Tibial artery (tissue), 4 donors: ENCODE data around the gene TRAF1.
A peak's percentile ranks its signal among the peaks of the same experiment; 100 is the strongest.

ENCODE experiments used
- DNase-seq, 2 donors: peaks; one replicate each; pipeline ENCODE4 v3.0.0-alpha.2; 2019
- H3K27ac ChIP-seq, 2 donors: fragments of 200-600 bp; sonication (generic) in 1 of 2; 1 replicate in 1 of 2; 2 replicates in 1 of 2; pipeline ENCODE4 v1.5.1; 2018 to 2019; ENCODE audit warnings: mild to moderate bottlenecking in 1 of 2
- H3K27me3 ChIP-seq, 2 donors: fragments of 200-600 bp; sonication (generic) in 1 of 2; one replicate each; pipeline versions ENCODE4 v1.5.1 to v1.6.0; 2016 to 2019
- H3K36me3 ChIP-seq, 3 donors: fragments of 200-600 bp; sonication (generic) in 2 of 3; one replicate each; pipeline ENCODE4 v1.5.1; 2016 to 2019; ENCODE audit warnings: mild to moderate bottlenecking in 2 of 3
- H3K4me1 ChIP-seq, 4 donors: fragments of 200-600 bp; sonication (generic) in 2 of 4; 1 replicate in 3 of 4; 2 replicates in 1 of 4; pipeline ENCODE4 v1.5.1; 2016 to 2019
- H3K4me3 ChIP-seq, 2 donors: fragments of 200-600 bp; sonication (generic) in 1 of 2; 1 replicate in 1 of 2; 2 replicates in 1 of 2; pipeline ENCODE4 v1.5.1; 2018 to 2019; ENCODE audit warnings: mild to moderate bottlenecking in 2 of 2
- H3K9me3 ChIP-seq, 3 donors: fragments of 200-600 bp; sonication (generic) in 1 of 3; one replicate each; pipeline ENCODE4 v1.5.1; 2016 to 2019
- CTCF ChIP-seq, 2 experiments: fragments of 200-600 bp in 1 of 2; fragments of 450-650 bp in 1 of 2; IDR thresholded peaks; one replicate each; pipeline ENCODE4 v1.5.1; 2017 to 2019; ENCODE audit warnings: antibody characterized with exemption in 2 of 2, mild to moderate bottlenecking in 1 of 2, moderate library complexity in 1 of 2
- intact Hi-C: fragments of 100-400 bp; cut with DNase I; formaldehyde crosslinking; loops from one replicate; pipeline ENCODE4 v1.15.0; 2023; ENCODE audit warnings: low total_unique reads

The TRAF1 gene

GRCh38 chr9:120891245-120891883 is 35.2 kb downstream of the TRAF1 start:
- H3K27ac ChIP-seq = peak overlapping the region; percentile 23 to 90
- H3K27me3 ChIP-seq = no peaks in the 10 kb centered on the region
- intact Hi-C loops = no loop called here
- no peak overlapping the region for H3K4me3 ChIP-seq
- no peaks in the 10 kb centered on the region for H3K36me3 ChIP-seq
- DNase-seq = no peak
- H3K4me1 ChIP-seq = peaks cover 0 to 29% (median 17%) of the 10 kb centered on the region in 4 donors
- TF ChIP-seq CTCF (IDR thresholded peaks at IDR 0.05) = no peak
- no peaks in the 10 kb centered on the region for H3K9me3 ChIP-seq

GRCh38 chr9:120890320-120891244 is 36.0 kb downstream of the TRAF1 start:
- Histone ChIP-seq H3K4me3 (no peak overlapping the region), H3K27me3 (no peaks in the 10 kb centered on the region), H3K27ac (peak overlapping the region; percentile 23 to 48), H3K9me3 (no peaks in the 10 kb centered on the region), H3K36me3 (no peaks in the 10 kb centered on the region), H3K4me1 (peaks cover 0 to 29% (median 17%) of the 10 kb centered on the region in 4 donors)
- no peak for TF ChIP-seq CTCF (IDR thresholded peaks at IDR 0.05)
- intact Hi-C loops = no loop called here
- DNase-seq = peak in 1 of 2 donors; percentile 57

- no peaks in the 10 kb centered on the region for H3K27me3 ChIP-seq
- H3K9me3 ChIP-seq = no peaks in the 10 kb centered on the region
- no peak overlapping the region for H3K4me3 ChIP-seq
- TF ChIP-seq CTCF (IDR thresholded peaks at IDR 0.05) = no peak
- no peak for DNase-seq
- peak overlapping the region in 1 of 2 donors; percentile 48 for H3K27ac ChIP-seq
- H3K36me3 ChIP-seq = no peaks in the 10 kb centered on the region
- intact Hi-C loops = no loop called here
- H3K4me1 ChIP-seq = peaks cover 0 to 21% (median 16%) of the 10 kb centered on the region in 4 donors
These were observed 36.9 kb downstream of the TRAF1 start for GRCh38 chr9:120889606-120890271.

- no peak for DNase-seq
- intact Hi-C loops = no loop called here
- no peak for TF ChIP-seq CTCF (IDR thresholded peaks at IDR 0.05)
- Histone ChIP-seq H3K4me3 (no peak overlapping the region), H3K27ac (no peak overlapping the region), H3K27me3 (no peaks in the 10 kb centered on the region), H3K4me1 (peaks cover 0 to 10% (median 8%) of the 10 kb centered on the region in 4 donors), H3K9me3 (no peaks in the 10 kb centered on the region), H3K36me3 (no peaks in the 10 kb centered on the region)
These were observed 38.0 kb downstream of the TRAF1 start for GRCh38 chr9:120888626-120889025.

- DNase-seq = peak in 1 of 2 donors; percentile 74
These were observed 40.1 kb downstream of the TRAF1 start for GRCh38 chr9:120886490-120886967.

More at GRCh38 chr9:120886490-120886967, 40.1 kb downstream of the TRAF1 start:
- Histone ChIP-seq H3K27me3 (no peaks in the 10 kb centered on the region), H3K9me3 (no peaks in the 10 kb centered on the region), H3K27ac (no peak overlapping the region), H3K4me3 (no peak overlapping the region), H3K36me3 (no peaks in the 10 kb centered on the region), H3K4me1 (no peaks in the 10 kb centered on the region)
- TF ChIP-seq CTCF (IDR thresholded peaks at IDR 0.05) = no peak
- intact Hi-C loops = no loop called here
